SK-N-SH treated with all-trans-retinoic acid at 6 μM for 48 hours (cell line): ENCODE results near the gene KRT6B.

Experiments used
- ATAC-seq: fragments of 200-7000 bp; cut with Tn5 transposase; 3 replicates; pipeline ENCODE4 v1.9.1; 2020; ENCODE audit warnings: mild to moderate bottlenecking, moderate library complexity
- ARNTL ChIP-seq: fragments of 450-650 bp; formaldehyde crosslinking; IDR thresholded peaks from 2 replicates; pipeline ENCODE4 v1.5.0; 2020; ENCODE audit warnings: low read depth, mild to moderate bottlenecking, moderate library complexity, borderline replicate concordance
- CSDC2 ChIP-seq: fragments of 250-450 bp; sonication (Bioruptor Pico); IDR thresholded peaks from 2 replicates; pipeline ENCODE4 v1.5.0; 2020; ENCODE audit warnings: mild to moderate bottlenecking, moderate library complexity
- ESRRG ChIP-seq: fragments of 250-450 bp; sonication (Bioruptor Pico); IDR thresholded peaks from 2 replicates; pipeline ENCODE4 v1.6.1; 2021; ENCODE audit warnings: mild to moderate bottlenecking
- OSR1 ChIP-seq: fragments of 250-450 bp; sonication (Bioruptor Pico); IDR thresholded peaks from 2 replicates; pipeline ENCODE4 v1.8.0; 2022; ENCODE audit warnings: moderate library complexity, mild to moderate bottlenecking, inconsistent platforms
- PPARA ChIP-seq: fragments of 250-450 bp; sonication (Bioruptor Pico); IDR thresholded peaks from 2 replicates; pipeline ENCODE4 v1.5.0; 2020; ENCODE audit warnings: mild to moderate bottlenecking, borderline replicate concordance
- RARB ChIP-seq: fragments of 250-450 bp; sonication (Bioruptor Pico); IDR thresholded peaks from 2 replicates; pipeline ENCODE4 v1.8.0; 2021; ENCODE audit warnings: mild to moderate bottlenecking, moderate library complexity
- SNAI2 ChIP-seq: fragments of 250-450 bp; sonication (Bioruptor Pico); IDR thresholded peaks from 2 replicates; pipeline ENCODE4 v1.5.0; 2020; ENCODE audit warnings: mild to moderate bottlenecking, moderate library complexity
- TCF4 ChIP-seq: fragments of 250-450 bp; sonication (Bioruptor Pico); IDR thresholded peaks from 2 replicates; pipeline ENCODE4 v1.8.0; 2021; ENCODE audit warnings: mild to moderate bottlenecking, moderate library complexity, borderline replicate concordance
- TOX ChIP-seq: fragments of 250-450 bp; sonication (Bioruptor Pico); IDR thresholded peaks from 2 replicates; pipeline ENCODE4 v1.8.0; 2021; ENCODE audit warnings: mild to moderate bottlenecking, moderate library complexity, borderline replicate concordance
- ZC3H10 ChIP-seq: fragments of 250-450 bp; sonication (Bioruptor Pico); IDR thresholded peaks from 2 replicates; pipeline ENCODE4 v1.5.1; 2021; ENCODE audit warnings: mild to moderate bottlenecking, moderate library complexity
- ZFP3 ChIP-seq: fragments of 250-450 bp; sonication (Bioruptor Pico); IDR thresholded peaks from 2 replicates; pipeline ENCODE4 v1.5.0; 2020; ENCODE audit warnings: mild to moderate bottlenecking, moderate library complexity
- ZNF565 ChIP-seq: fragments of 450-650 bp; formaldehyde crosslinking; conservative IDR thresholded peaks from 2 replicates; pipeline ENCODE4 v1.5.0; 2020; ENCODE audit warnings: low read depth, mild to moderate bottlenecking, moderate library complexity
- ZNF70 ChIP-seq: fragments of 450-650 bp; formaldehyde crosslinking; IDR thresholded peaks from 2 replicates; pipeline ENCODE4 v1.5.0; 2020; ENCODE audit warnings: mild to moderate bottlenecking, moderate library complexity
- ZNF8 ChIP-seq: fragments of 450-650 bp; formaldehyde crosslinking; IDR thresholded peaks from 2 replicates; pipeline ENCODE4 v1.5.0; 2020; ENCODE audit warnings: mild to moderate bottlenecking, moderate library complexity
- TF ChIP-seq, protein P1 (sequence below): fragments of 250-450 bp; sonication (Bioruptor Pico); IDR thresholded peaks from 2 replicates; pipeline ENCODE4 v1.5.0; 2020; ENCODE audit warnings: mild to moderate bottlenecking, moderate library complexity
- TF ChIP-seq, protein P2 (sequence below): fragments of 250-450 bp; sonication (Bioruptor Pico); IDR thresholded peaks from 2 replicates; pipeline ENCODE4 v1.5.1; 2020; ENCODE audit warnings: low read depth, mild to moderate bottlenecking, moderate library complexity
- TF ChIP-seq, protein P3 (sequence below): fragments of 250-450 bp; sonication (Bioruptor Pico); IDR thresholded peaks from 2 replicates; pipeline ENCODE4 v1.8.0; 2021; ENCODE audit warnings: low read depth, mild to moderate bottlenecking, moderate library complexity, borderline replicate concordance

KRT6B gene

DNA sequence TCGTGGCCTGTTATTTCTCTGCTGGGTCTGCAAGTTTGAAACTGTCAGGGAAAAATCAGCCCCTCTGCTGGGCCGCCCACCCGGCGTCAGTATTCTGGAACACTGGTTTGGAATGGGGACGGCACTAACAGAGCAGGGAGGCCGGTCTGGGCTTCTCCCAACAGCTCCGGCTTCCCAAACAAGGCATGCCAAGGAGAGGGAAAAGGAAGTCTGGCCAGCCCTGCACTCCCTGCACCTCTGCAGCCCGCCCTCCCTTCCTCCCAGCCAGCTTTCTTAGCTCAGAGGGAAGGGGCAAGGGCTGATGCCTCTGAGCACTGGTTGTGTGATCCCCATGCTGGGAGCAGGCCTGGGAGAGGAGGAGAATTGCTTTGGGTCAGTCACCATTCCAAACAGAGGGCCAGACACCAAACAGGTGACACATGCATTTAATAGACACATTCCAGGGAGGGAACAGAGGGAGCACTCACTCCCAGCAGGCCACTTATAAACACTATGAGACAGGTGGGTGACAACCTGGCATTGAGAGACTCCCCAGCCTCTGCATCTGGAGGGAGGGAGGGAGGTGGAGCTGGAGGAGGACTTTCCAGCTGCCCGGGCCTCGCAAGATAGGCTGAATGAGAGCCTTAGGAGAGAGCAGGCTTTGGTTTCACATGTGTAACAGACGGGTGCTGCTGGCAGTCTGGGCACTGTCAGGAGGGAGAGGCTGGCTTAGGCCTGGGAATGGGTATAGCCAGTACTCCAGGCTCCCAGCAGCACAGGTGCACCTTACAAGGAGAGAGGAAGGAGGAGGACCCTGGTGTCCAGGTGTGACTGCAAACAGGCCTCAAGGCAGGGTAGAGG lies 28.1 kb downstream of the KRT6B start:
- ATAC-seq, result no peak
- TF ChIP-seq, protein P1, sequence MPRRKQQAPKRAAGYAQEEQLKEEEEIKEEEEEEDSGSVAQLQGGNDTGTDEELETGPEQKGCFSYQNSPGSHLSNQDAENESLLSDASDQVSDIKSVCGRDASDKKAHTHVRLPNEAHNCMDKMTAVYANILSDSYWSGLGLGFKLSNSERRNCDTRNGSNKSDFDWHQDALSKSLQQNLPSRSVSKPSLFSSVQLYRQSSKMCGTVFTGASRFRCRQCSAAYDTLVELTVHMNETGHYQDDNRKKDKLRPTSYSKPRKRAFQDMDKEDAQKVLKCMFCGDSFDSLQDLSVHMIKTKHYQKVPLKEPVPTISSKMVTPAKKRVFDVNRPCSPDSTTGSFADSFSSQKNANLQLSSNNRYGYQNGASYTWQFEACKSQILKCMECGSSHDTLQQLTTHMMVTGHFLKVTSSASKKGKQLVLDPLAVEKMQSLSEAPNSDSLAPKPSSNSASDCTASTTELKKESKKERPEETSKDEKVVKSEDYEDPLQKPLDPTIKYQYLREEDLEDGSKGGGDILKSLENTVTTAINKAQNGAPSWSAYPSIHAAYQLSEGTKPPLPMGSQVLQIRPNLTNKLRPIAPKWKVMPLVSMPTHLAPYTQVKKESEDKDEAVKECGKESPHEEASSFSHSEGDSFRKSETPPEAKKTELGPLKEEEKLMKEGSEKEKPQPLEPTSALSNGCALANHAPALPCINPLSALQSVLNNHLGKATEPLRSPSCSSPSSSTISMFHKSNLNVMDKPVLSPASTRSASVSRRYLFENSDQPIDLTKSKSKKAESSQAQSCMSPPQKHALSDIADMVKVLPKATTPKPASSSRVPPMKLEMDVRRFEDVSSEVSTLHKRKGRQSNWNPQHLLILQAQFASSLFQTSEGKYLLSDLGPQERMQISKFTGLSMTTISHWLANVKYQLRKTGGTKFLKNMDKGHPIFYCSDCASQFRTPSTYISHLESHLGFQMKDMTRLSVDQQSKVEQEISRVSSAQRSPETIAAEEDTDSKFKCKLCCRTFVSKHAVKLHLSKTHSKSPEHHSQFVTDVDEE (CRISPR knock-in tag), result no peak
- TF ChIP-seq PPARA (CRISPR knock-in tag), result no peak

DNA sequence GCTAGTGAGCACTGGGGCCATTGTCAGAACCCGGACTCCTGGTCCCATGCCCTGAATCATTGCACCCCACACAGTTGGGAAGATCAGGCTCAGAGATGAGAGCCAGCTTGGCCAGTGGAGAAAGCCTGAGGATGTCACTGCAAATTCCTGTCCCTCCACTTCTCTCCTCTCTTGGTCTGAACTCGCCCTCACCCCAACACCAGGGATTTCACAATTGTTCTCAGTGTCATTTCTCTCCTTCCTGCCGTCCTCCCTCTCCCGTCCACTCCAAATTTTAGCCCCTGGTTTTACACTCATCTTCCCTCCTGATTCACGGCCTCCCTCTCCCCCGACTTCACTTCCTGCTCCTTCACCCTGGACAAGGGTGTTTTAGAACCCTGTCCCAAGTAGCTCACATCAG lies 28.9 kb downstream of the KRT6B start:
- ATAC-seq, result no peak
- no peak for TF ChIP-seq ARNTL (CRISPR knock-in tag)

DNA sequence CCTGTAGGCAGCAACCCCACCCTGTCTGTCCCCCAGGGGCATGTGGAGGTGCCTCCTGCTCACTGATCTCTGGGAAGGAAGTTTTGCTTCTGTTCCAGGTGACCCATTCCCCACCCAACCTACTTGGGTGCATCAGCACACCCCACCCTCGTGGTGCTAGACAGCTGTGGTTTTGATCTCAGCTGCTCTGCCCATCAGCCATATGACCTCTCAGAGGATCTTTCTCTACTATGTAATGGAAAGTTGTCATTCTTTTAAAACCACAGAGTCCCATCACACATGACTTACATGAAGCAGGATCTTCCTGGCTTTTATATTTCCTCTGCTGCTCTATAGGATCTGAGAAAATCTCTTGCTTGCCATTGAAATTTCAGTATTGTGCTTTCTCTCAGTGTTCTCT lies 32.3 kb downstream of the KRT6B start:
- no peak for ATAC-seq
- no peak for TF ChIP-seq OSR1
- TF ChIP-seq ESRRG (CRISPR knock-in tag), result no peak
- no peak for TF ChIP-seq PPARA (CRISPR knock-in tag)
- no peak for TF ChIP-seq ARNTL (CRISPR knock-in tag)
- TF ChIP-seq ZFP3 (CRISPR knock-in tag), result no peak
- no peak for TF ChIP-seq ZNF8 (CRISPR knock-in tag)
- no peak for TF ChIP-seq ZC3H10 (CRISPR knock-in tag)

DNA sequence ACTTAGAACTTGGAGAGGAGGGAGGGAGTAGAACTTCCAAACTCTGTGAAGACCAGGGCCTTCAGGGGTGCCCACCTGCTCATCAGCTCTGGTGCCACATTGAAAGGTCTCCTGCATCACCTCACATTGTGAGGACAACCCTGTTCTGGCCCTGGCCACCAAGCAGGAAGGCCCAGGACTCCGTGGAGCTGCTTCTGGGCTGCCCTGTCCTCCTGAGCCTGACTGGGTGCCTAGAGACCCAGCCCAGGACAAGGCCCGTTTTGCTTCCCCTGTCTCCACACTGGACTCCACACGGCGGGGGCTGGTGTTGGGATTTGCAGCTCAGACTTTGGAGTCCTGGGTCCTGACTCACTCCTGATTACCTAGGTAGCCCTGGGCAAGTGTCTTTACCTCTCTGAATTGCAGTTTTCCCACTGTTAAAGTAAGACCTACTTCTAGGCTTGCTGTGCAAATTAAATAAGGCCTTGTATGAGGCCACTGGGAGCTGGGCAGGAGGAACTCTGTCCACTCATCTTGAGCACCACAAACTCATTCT lies 33.3 kb downstream of the KRT6B start:
- ATAC-seq, result no peak
- TF ChIP-seq, protein P2, sequence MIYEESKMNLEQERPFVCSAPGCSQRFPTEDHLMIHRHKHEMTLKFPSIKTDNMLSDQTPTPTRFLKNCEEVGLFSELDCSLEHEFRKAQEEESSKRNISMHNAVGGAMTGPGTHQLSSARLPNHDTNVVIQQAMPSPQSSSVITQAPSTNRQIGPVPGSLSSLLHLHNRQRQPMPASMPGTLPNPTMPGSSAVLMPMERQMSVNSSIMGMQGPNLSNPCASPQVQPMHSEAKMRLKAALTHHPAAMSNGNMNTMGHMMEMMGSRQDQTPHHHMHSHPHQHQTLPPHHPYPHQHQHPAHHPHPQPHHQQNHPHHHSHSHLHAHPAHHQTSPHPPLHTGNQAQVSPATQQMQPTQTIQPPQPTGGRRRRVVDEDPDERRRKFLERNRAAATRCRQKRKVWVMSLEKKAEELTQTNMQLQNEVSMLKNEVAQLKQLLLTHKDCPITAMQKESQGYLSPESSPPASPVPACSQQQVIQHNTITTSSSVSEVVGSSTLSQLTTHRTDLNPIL (CRISPR knock-in tag), result no peak
- no peak for TF ChIP-seq RARB (CRISPR knock-in tag)
- TF ChIP-seq, protein P1 (CRISPR knock-in tag), result no peak

DNA sequence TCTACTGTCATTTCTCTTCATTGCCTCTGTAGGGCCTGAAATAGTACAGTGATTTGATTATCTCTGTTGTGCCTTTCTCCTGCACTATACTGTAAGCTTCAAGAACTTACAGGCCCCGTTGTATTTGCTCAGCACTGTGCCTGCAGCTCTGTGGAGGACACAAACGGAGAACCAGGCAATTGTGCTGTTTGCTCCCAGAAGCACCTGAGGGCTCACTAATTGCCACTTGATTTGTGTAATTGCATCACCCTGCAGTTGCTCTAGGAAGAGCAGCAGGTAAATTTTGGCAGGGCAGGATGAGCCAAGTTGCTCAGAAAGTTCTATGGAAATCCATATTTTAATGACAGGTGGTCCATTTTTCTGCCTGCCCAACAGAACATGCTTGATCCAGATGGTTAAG lies 34.2 kb downstream of the KRT6B start:
- ATAC-seq, result no peak
- TF ChIP-seq ZNF565 (CRISPR knock-in tag) (no peak), ESRRG (CRISPR knock-in tag) (no peak), ZNF70 (CRISPR knock-in tag) (no peak)

DNA sequence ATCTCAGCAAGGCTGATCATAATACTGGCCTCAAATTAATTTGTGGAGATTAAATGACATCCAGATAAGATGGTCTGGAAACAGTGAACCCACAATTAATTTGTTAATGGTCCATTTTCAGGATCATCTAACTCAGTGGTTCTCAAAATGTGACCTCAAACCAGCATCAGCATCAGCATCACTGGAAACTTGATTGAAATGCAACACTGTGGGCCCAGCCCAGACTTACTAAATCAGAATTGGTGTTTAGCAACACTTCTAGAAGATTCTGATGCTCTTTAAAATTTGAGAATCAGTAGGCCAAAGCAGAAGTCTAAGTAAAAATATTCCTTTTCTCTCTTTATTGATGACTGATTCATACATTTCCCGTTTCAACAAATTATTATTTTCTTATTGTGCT lies 35.2 kb downstream of the KRT6B start:
- no peak for ATAC-seq
- TF ChIP-seq SNAI2 (CRISPR knock-in tag), result no peak
- TF ChIP-seq TCF4 (CRISPR knock-in tag), result no peak
- TF ChIP-seq TOX, result no peak
- no peak for TF ChIP-seq CSDC2
- TF ChIP-seq, protein P1 (CRISPR knock-in tag), result no peak
- TF ChIP-seq OSR1, result no peak
- TF ChIP-seq, protein P2 (CRISPR knock-in tag), result no peak
- TF ChIP-seq PPARA (CRISPR knock-in tag), result no peak
- TF ChIP-seq, protein P3, sequence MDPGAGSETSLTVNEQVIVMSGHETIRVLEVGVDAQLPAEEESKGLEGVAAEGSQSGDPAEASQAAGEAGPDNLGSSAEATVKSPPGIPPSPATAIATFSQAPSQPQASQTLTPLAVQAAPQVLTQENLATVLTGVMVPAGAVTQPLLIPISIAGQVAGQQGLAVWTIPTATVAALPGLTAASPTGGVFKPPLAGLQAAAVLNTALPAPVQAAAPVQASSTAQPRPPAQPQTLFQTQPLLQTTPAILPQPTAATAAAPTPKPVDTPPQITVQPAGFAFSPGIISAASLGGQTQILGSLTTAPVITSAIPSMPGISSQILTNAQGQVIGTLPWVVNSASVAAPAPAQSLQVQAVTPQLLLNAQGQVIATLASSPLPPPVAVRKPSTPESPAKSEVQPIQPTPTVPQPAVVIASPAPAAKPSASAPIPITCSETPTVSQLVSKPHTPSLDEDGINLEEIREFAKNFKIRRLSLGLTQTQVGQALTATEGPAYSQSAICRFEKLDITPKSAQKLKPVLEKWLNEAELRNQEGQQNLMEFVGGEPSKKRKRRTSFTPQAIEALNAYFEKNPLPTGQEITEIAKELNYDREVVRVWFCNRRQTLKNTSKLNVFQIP (CRISPR knock-in tag), result no peak
- no peak for TF ChIP-seq ESRRG (CRISPR knock-in tag)
- TF ChIP-seq ZNF565 (CRISPR knock-in tag), result no peak
- TF ChIP-seq ZFP3 (CRISPR knock-in tag), result no peak
